GM23248 (cell line): ENCODE measurements around the gene IRF8.

ENCODE experiments used
- EZH2 ChIP-seq: fragments of 200-600 bp; sonication (generic); IDR thresholded peaks from 2 replicates; pipeline ENCODE4 v1.6.1; 2018; ENCODE audit warnings: antibody characterized with exemption, mild to moderate bottlenecking; ENCODE audit not compliant: insufficient read depth, poor library complexity, severe bottlenecking
- EZH2phosphoT487 ChIP-seq: fragments of 200-600 bp; sonication (generic); IDR thresholded peaks from 2 replicates; pipeline ENCODE4 v1.6.1; 2018; ENCODE audit warnings: antibody characterized with exemption, moderate library complexity, mild to moderate bottlenecking, low read depth; ENCODE audit not compliant: insufficient read depth

GRCh38 chr16:85872734-85873133 is 26.2 kb upstream of the IRF8 start:
- no peak for TF ChIP-seq EZH2phosphoT487
- no peak for TF ChIP-seq EZH2
